GM19372 (cell line): Measurements from ENCODE around the gene SLC25A13.
"Not testable (repeated sequence)": the region's sequence is repeated elsewhere in the genome, so short reads cannot be mapped to it uniquely, and the experiment has no call there.

Experiments
- ATAC-seq: cut with Tn5 transposase; IDR thresholded peaks from one replicate; pipeline ENCODE4 v1.9.1; 2021; ENCODE audit warnings: mild to moderate bottlenecking, low read depth, moderate library complexity; ENCODE audit not compliant: unreplicated experiment

Gene SLC25A13

GRCh38 chr7:96327429-96327828 lies 5.5 kb upstream of the SLC25A13 start:
- ATAC-seq = no peak

DNA sequence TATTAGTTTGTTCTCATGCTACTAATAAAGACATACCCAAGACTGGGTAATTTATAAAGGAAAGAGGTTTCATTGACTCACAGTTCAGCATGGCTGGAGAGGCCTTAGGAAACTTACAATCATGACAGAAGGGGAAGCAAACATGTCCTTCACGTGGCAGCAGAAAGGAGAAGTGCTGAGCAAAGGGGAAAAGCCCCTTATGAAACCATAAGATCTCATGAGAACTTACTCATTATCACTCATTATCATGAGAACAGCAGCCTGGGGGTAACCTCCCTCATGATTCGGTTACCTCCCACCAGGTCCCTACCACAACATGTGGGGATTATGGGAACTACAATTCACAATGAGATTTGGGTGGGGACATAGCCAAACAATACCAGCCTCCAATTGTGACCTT lies 4.9 kb upstream of the SLC25A13 start:
- not testable (repeated sequence) for ATAC-seq

DNA sequence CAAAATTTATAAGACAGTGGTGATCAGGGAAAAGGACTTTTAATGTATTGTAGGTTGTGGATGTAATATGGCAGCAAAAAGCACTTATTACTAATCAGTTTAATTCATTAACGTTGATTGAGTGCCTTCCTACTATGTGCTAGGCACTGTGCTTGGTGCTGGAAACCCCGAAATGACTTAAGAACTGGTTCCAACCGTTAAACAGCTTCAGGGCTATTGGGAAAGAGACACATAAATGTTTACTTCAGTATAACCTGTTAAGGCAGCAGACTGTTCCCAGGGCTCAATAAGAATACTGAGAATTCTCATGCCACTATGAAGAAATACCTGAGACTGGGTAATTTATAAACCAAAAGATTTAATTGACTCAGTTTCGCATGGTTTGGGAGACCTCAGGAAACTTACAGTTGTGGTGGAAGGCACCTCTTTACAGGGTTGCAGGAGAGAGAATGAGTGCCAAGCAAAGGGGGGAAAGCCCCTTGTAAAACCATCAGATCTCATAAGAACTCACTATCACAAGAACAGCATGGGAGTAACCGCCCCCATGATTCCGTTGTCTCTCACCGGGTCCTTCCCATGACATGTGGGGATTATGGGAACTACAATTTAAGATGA lies 1.1 kb upstream of the SLC25A13 start:
- no peak for ATAC-seq

- no peak for ATAC-seq
Observed at GRCh38 chr7:96322373-96322695, 436 bp upstream of the SLC25A13 start.

- ATAC-seq = peak; percentile 37
Observed at GRCh38 chr7:96321031-96321657, 754 bp downstream of the SLC25A13 start.

GRCh38 chr7:96320442-96320841 lies 1.5 kb downstream of the SLC25A13 start:
- ATAC-seq = no peak

- ATAC-seq = no peak
Observed at GRCh38 chr7:96319439-96319838, 2.5 kb downstream of the SLC25A13 start.

DNA sequence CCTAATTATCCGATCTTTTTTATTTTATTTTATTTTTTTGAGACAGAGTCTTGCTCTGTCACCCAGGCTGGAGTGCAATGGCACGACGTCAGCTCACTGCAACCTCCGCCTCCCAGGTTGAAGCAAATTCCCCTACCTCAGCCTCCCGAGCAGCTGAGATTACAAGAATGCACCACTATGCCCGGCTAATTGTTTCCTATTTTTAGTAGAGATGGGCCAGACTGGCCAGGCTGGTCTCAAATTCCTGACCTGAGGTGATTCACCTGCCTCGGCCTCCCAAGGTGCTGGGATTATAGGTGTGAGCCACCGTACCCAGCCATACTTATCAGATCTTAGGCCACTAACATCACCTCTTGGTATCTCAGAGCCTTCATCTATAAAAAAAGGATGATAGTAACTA lies 4.9 kb downstream of the SLC25A13 start:
- ATAC-seq = no peak

- ATAC-seq = no peak
Observed at GRCh38 chr7:96315125-96315512, 6.8 kb downstream of the SLC25A13 start.

DNA sequence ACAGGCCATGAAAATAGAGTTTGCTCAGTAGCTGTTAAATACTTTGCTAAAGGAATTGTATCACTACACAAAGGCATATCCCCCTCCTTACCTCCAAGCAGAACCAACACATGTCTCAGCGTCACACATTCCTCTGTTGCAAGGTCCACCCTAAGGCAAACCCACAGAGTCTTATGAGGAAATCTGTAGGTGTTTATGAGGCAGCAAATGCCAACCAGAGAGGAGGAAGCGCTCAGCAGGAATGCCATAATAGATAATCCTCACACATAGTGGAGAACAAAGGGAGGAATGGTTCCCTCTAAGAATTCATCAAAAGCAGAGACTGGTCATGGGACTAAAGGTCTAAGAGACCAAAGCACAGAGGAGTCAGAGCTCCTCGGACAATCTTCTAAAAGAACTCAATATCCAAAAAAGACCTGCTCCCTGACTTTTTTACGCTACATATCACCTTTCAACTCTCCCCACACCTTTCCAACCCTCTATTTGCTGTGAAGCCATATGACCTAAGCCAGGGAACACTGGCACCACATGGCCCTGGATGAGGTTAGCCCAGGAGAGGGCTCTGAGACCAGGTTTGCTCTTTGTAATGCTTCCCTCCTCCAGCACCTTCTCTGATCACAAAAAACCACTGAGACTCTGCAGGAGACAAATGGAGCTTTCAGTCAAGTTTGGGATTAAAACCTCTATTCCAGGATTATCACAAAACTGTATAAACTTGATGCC lies 7.3 kb downstream of the SLC25A13 start:
- ATAC-seq = no peak

GRCh38 chr7:96313940-96314339 lies 8.0 kb downstream of the SLC25A13 start:
- ATAC-seq = no peak

DNA sequence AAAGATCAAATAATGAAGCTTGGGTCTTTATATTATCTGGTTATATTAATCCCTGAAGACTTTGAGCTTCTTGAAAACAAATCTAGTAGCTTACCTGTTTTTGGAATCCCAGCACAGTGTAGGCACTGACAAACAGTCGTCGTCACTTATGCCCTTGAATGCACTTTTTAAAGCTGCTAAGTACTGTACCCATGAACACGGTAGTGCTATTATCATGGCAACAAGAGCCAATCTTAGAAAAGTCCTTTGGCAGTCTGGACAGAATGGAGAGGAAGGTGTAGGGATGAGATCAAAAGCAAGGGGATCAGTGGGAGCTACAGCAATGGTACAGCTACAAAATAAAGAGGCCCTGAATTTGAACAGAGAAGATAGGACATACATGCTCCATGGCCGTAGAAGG lies 9.4 kb downstream of the SLC25A13 start:
- no peak for ATAC-seq

DNA sequence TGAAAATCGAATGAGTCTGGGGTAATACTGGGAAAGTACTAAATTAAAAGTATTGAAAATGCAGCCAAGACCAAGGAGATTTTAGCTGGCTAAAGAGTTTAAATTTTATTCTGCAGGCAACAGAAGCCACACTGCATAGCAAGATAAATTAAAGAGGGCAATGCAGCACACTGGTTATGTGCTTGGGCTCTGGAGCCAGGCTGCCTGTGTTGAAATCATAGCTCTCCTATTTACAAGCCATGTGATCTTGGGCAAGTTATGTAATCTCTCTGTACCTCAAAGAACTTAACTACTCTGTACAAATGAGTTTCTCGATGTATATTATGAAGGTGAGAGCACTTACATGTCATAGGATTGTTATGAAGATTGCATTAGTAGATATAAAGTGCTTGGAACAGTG lies 9.9 kb downstream of the SLC25A13 start:
- no peak for ATAC-seq

DNA sequence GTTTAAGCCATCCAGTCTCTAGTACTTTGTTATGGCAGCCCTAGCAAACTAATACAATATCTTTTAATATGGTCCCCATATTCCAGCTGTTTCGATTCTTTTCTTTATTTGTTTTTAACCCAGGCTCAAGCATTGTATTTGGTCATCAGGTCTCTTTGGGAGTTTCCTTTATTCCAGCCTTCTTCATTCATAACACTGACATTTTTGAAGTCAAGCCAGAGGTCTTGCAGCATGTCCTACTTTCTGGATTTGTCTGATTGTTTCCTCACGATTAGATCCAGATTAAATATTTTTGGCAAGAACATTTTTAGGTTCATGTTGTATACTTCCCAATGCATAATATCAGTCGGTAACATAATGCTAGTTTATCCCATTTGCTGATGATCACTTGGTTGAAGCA lies 11.8 kb downstream of the SLC25A13 start:
- ATAC-seq = no peak

DNA sequence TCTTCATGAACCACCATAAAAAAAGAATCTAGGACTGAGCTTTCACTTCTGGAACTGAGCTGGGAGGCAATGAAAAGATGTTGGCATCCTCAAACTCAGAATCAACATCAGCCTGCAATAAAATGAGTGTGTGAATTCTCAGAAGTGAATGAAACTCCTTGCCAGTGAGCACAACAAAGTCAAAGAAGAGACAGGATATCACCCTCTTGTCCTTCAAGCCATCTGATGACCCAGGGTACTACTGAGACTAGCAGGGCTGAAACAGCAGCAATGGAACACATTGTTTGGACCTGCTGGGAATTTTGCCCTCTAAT lies 13.0 kb downstream of the SLC25A13 start:
- ATAC-seq = no peak

GRCh38 chr7:96308253-96308949 lies 13.5 kb downstream of the SLC25A13 start:
- ATAC-seq = no peak

GRCh38 chr7:96306385-96307125 lies 15.3 kb downstream of the SLC25A13 start:
- ATAC-seq = no peak

DNA sequence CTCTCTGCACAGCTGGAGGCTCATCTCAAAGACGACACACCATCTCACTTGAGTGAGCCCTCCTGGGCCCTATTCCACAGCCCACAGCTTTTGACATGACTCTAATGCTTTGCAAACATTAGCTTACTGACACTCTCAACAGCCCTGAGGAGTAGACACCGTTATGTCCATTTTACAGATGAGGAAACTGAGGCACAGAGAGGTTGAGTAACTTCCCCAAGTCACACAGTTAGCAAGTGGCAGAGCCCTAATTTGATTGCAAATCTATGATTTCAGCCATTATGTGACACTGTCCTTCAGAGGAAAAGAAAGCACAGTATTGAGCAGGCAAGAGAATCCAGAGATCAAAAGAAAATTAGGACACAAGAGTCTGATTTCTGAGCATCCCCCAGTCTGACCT lies 16.0 kb downstream of the SLC25A13 start:
- ATAC-seq = no peak

- ATAC-seq = no peak
Observed at GRCh38 chr7:96304573-96304972, 17.3 kb downstream of the SLC25A13 start.

GRCh38 chr7:96303686-96304443 lies 18.0 kb downstream of the SLC25A13 start:
- no peak for ATAC-seq
